ENCODE data around the gene NUP210L.

DNA sequence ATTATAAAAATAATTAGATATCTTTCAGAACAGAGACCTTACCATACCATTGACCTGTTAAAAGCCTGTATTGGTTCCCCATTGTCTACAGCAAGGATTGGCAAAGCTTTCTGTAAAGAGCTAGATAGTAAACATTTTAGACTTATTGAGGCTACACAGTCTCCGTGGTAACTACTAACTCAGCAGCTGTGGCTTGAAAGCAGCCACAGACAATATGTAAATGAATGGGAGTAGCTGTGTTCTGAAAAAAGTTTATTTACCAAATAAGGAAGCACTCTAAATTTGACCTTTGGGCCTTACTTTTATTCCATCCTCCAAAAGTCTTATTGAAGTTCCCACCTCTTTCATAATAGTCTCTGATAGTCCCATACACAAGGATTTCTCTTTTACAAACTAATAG lies 39.7 kb downstream of the NUP210L start:
- TF ChIP-seq CTCF (IDR thresholded peaks at IDR 0.05) (no peak), POLR2A (IDR thresholded peaks at IDR 0.05) (no peak)

Measured in heart left ventricle (tissue), 13 donors.